IMR-90 (cell line): ENCODE data around the gene NOD1. TPM values are rescaled to one million over a fixed set of nuclear protein-coding genes. Genes with fewer than 3 reads are reported as not detected.

ENCODE experiments used
- ATAC-seq: fragments of 200-7000 bp; cut with Tn5 transposase; 2 replicates; pipeline ENCODE4 v1.9.1; 2020; ENCODE audit warnings: low read depth, mild to moderate bottlenecking, moderate library complexity
- BruUV-seq: library from RNA; stranded (reverse); fragments of 400-500 nt; replicated peaks from 2 replicates; lab custom pipeline; 2021; lab: Mats Ljungman, UMichigan
- CTCF ChIA-PET: fragments of 300-600 bp; formaldehyde crosslinking; extraction: SDS; loops from one replicate; lab custom pipeline; 2021; ENCODE audit warnings: antibody characterized with exemption; lab: Yijun Ruan, JAX
- POLR2A ChIA-PET: fragments of 300-600 bp; sonication (Branson Sonifier 250); formaldehyde crosslinking; loops from one replicate; lab custom pipeline; 2022; ENCODE audit warnings: antibody characterized with exemption; ENCODE audit not compliant: unreplicated experiment; lab: Charles Lee
- DNase-seq: peaks from one replicate; pipeline ENCODE4 v3.0.0; 2013
- H2AFZ ChIP-seq: replicated peaks from 2 replicates; pipeline ENCODE3; 2013; ENCODE audit warnings: low read length, mild to moderate bottlenecking; ENCODE audit not compliant: poor library complexity
- H2AK5ac ChIP-seq: 2 replicates; pipeline ENCODE4 v1.6.1; 2013; ENCODE audit warnings: low read depth, low read length, inconsistent platforms
- H2AK9ac ChIP-seq: replicated peaks from 2 replicates; pipeline ENCODE3; 2013; ENCODE audit warnings: mild to moderate bottlenecking, low read depth, low read length, moderate library complexity; ENCODE audit not compliant: poor library complexity
- H2BK120ac ChIP-seq: 2 replicates; pipeline ENCODE4 v1.6.1; 2013; ENCODE audit warnings: low read depth, low read length, inconsistent platforms
- H2BK15ac ChIP-seq: 3 replicates; pipeline ENCODE4 v1.6.1; 2013; ENCODE audit warnings: low read depth, low read length, inconsistent platforms
- H2BK20ac ChIP-seq: 2 replicates; pipeline ENCODE4 v1.6.1; 2013; ENCODE audit warnings: low read depth, mild to moderate bottlenecking, inconsistent platforms, low read length, moderate library complexity
- H2BK5ac ChIP-seq: 2 replicates; pipeline ENCODE4 v1.6.1; 2013; ENCODE audit warnings: mild to moderate bottlenecking, low read depth, low read length, inconsistent platforms; ENCODE audit not compliant: poor library complexity, severe bottlenecking
- H3K14ac ChIP-seq: replicated peaks from 2 replicates; pipeline ENCODE4 v1.6.1; 2013; ENCODE audit warnings: low read depth, low read length, inconsistent platforms
- H3K18ac ChIP-seq: 2 replicates; pipeline ENCODE4 v1.6.1; 2013; ENCODE audit warnings: low read depth, low read length, control low read depth
- H3K23ac ChIP-seq: 2 replicates; pipeline ENCODE4 v1.6.1; 2013; ENCODE audit warnings: low read depth, low read length, inconsistent platforms
- H3K27ac ChIP-seq: 2 replicates; pipeline ENCODE4 v1.5.1; 2013; ENCODE audit warnings: mild to moderate bottlenecking, control low read depth, low read length; ENCODE audit not compliant: insufficient read depth
- H3K27me3 ChIP-seq: 2 replicates; pipeline ENCODE4 v1.6.1; 2013; ENCODE audit warnings: low read length; ENCODE audit not compliant: control insufficient read depth, insufficient read depth
- H3K36me3 ChIP-seq: 2 replicates; pipeline ENCODE4 v1.6.1; 2013; ENCODE audit warnings: low read length, mixed read lengths; ENCODE audit not compliant: control insufficient read depth, insufficient read depth
- H3K4ac ChIP-seq: 2 replicates; pipeline ENCODE4 v1.6.1; 2013; ENCODE audit warnings: low read depth, low read length, inconsistent platforms
- H3K4me1 ChIP-seq: 2 replicates; pipeline ENCODE4 v1.6.1; 2013; ENCODE audit warnings: low read length, mixed read lengths; ENCODE audit not compliant: control insufficient read depth, insufficient read depth
- H3K4me2 ChIP-seq: 2 replicates; pipeline ENCODE4 v1.6.1; 2013; ENCODE audit warnings: low read depth, mild to moderate bottlenecking, control low read depth, low read length, moderate library complexity
- H3K4me3 ChIP-seq: 2 replicates; pipeline ENCODE4 v1.5.1; 2013; ENCODE audit warnings: low read depth, mild to moderate bottlenecking, control low read depth, low read length, moderate library complexity; ENCODE audit not compliant: insufficient read depth
- H3K56ac ChIP-seq: 2 replicates; pipeline ENCODE4 v1.6.1; 2013; ENCODE audit warnings: low read length, inconsistent platforms; ENCODE audit not compliant: insufficient read depth; ENCODE audit errors: extremely low read depth
- H3K79me1 ChIP-seq, 2 experiments: 2 replicates each; pipeline ENCODE4 v1.6.1; 2013; ENCODE audit warnings: low read length in 2 of 2, inconsistent platforms in 1 of 2, low read depth in 1 of 2
- H3K9ac ChIP-seq: 2 replicates; pipeline ENCODE4 v1.6.1; 2013; ENCODE audit warnings: low read depth, low read length, control low read depth
- H3K9me1 ChIP-seq: 2 replicates; pipeline ENCODE4 v1.6.1; 2013; ENCODE audit warnings: low read length, inconsistent platforms; ENCODE audit not compliant: insufficient read depth
- H3K9me3 ChIP-seq: 2 replicates; pipeline ENCODE4 v1.6.1; 2013; ENCODE audit warnings: low read length; ENCODE audit not compliant: control insufficient read depth, insufficient read depth
- H4K20me1 ChIP-seq: 2 replicates; pipeline ENCODE4 v1.6.1; 2013; ENCODE audit warnings: low read length, inconsistent platforms; ENCODE audit not compliant: insufficient read depth
- H4K5ac ChIP-seq: 2 replicates; pipeline ENCODE4 v1.6.1; 2013; ENCODE audit warnings: mild to moderate bottlenecking, low read depth, low read length, control low read depth
- H4K8ac ChIP-seq, 2 experiments: 2 replicates each; pipeline ENCODE4 v1.6.1; 2013; ENCODE audit warnings: low read depth in 2 of 2, low read length in 2 of 2, control low read depth in 1 of 2, inconsistent platforms in 1 of 2
- H4K91ac ChIP-seq: 2 replicates; pipeline ENCODE4 v1.6.1; 2013; ENCODE audit warnings: low read depth, low read length, inconsistent platforms; ENCODE audit not compliant: insufficient read depth
- BHLHE40 ChIP-seq: fragments of 150-350 bp; IDR thresholded peaks from 2 replicates; pipeline ENCODE4 v1.6.1; 2016; ENCODE audit warnings: mild to moderate bottlenecking, low read depth, low read length
- CEBPB ChIP-seq: IDR thresholded peaks from 2 replicates; pipeline ENCODE4 v1.6.1; 2012; ENCODE audit warnings: low read depth, low read length, improper control_type of control experiment
- CHD1 ChIP-seq: IDR thresholded peaks from 2 replicates; pipeline ENCODE4 v1.6.1; 2012; ENCODE audit warnings: low read depth, low read length, improper control_type of control experiment
- CTCF ChIP-seq: conservative IDR thresholded peaks from 2 replicates; pipeline ENCODE4 v1.5.1; 2012; ENCODE audit warnings: mild to moderate bottlenecking, low read depth, low read length, improper control_type of control experiment
- ELK1 ChIP-seq: fragments of 150-350 bp; IDR thresholded peaks from 2 replicates; pipeline ENCODE4 v1.6.1; 2016; ENCODE audit warnings: low read depth, mild to moderate bottlenecking, low read length, moderate library complexity, borderline replicate concordance
- FOS ChIP-seq: fragments of 150-350 bp; IDR thresholded peaks from 2 replicates; pipeline ENCODE4 v1.6.1; 2016; ENCODE audit warnings: low read depth, low read length
- MAFK ChIP-seq: IDR thresholded peaks from 2 replicates; pipeline ENCODE4 v1.6.1; 2012; ENCODE audit warnings: low read depth, low read length, improper control_type of control experiment
- MAZ ChIP-seq: IDR thresholded peaks from 2 replicates; pipeline ENCODE4 v1.6.1; 2012; ENCODE audit warnings: low read depth, mild to moderate bottlenecking, low read length, improper control_type of control experiment, moderate library complexity, borderline replicate concordance
- MXI1 ChIP-seq: IDR thresholded peaks from 2 replicates; pipeline ENCODE4 v1.6.1; 2012; ENCODE audit warnings: low read depth, mild to moderate bottlenecking, low read length, moderate library complexity, borderline replicate concordance
- NFE2L2 ChIP-seq: fragments of 150-350 bp; IDR thresholded peaks from 2 replicates; pipeline ENCODE4 v1.6.1; 2016; ENCODE audit warnings: low read depth, mild to moderate bottlenecking, low read length
- POLR2A ChIP-seq: IDR thresholded peaks from 2 replicates; pipeline ENCODE4 v1.6.1; 2012; ENCODE audit warnings: mild to moderate bottlenecking, low read depth, low read length
- RAD21 ChIP-seq: IDR thresholded peaks from 2 replicates; pipeline ENCODE4 v1.6.1; 2012; ENCODE audit warnings: low read length, improper control_type of control experiment
- RCOR1 ChIP-seq: IDR thresholded peaks from 2 replicates; pipeline ENCODE4 v1.6.1; 2012; ENCODE audit warnings: mild to moderate bottlenecking, low read length, improper control_type of control experiment; ENCODE audit not compliant: insufficient replicate concordance
- RFX5 ChIP-seq: IDR thresholded peaks from 2 replicates; pipeline ENCODE4 v1.8.0; 2012; ENCODE audit warnings: low read depth, mild to moderate bottlenecking, low read length, moderate library complexity
- SMC3 ChIP-seq: fragments of 150-350 bp; IDR thresholded peaks from 2 replicates; pipeline ENCODE4 v1.6.1; 2016; ENCODE audit warnings: low read depth, mild to moderate bottlenecking, antibody characterized with exemption, low read length, moderate library complexity
- USF2 ChIP-seq: fragments of 150-350 bp; IDR thresholded peaks from 2 replicates; pipeline ENCODE4 v1.6.1; 2017; ENCODE audit warnings: mild to moderate bottlenecking, antibody characterized with exemption, low read length, low read depth
- WGBS, 2 experiments: methylation state at CpG; one replicate each; pipeline versions ENCODE4 v1.1.5 to v1.1.7; 2013; ENCODE audit warnings: missing lambda C conversion rate in 2 of 2; ENCODE audit not compliant: insufficient read length in 1 of 2; ENCODE audit errors: extremely low coverage in 2 of 2; 5-methylcytosine and 5-hydroxymethylcytosine counted together
- dilution Hi-C: fragments of 300-500 bp; cut with HindIII; formaldehyde crosslinking; loops from one replicate; pipeline ENCODE4 v1.14.3; 2018; ENCODE audit warnings: low sequenced_read_pairs; ENCODE audit not compliant: unreplicated experiment
- in situ Hi-C: fragments of 300-500 bp; cut with MboI; formaldehyde crosslinking; loops from 3 replicates; pipeline ENCODE4 v1.14.3; 2019; ENCODE audit warnings: low sequenced_read_pairs, inconsistent platforms, mixed read lengths
- intact Hi-C: fragments of 100-400 bp; cut with micrococcal nuclease; formaldehyde crosslinking; loops from 2 replicates; pipeline ENCODE4 v1.10.0; 2022
- polyA plus RNA-seq, 3 experiments: library from polyadenylated mRNA; depleted of rRNA; stranded (reverse); fragments of >200 nt; gene quantifications; 2 replicates each; pipeline ENCODE4 v1.2.3, GENCODE V29; 2012; ENCODE audit warnings: low replicate concordance in 1 of 3
- total RNA-seq: library from RNA; depleted of rRNA; stranded (reverse); fragments of >200 nt; gene quantifications from 2 replicates; pipeline ENCODE4 v1.2.3, GENCODE V29; 2012

NOD1 gene
- total and polyA plus RNA-seq, 2 of the 4 experiments (the other 2 are of a cell fraction): 1.8 to 3.0 TPM

GRCh38 chr7:30462179-30462578, 16.4 kb downstream of the NOD1 start:
- DNase-seq: no peak
- BruUV-seq: no TSS peak
- in situ Hi-C loops: no loop called here
- no peak overlapping the region for H3K14ac ChIP-seq
- H2AFZ ChIP-seq: no peak overlapping the region
- CTCF ChIA-PET: no interaction called here
- no peak overlapping the region for H2BK120ac ChIP-seq
- H2BK20ac ChIP-seq: no peak overlapping the region
- no peaks in the 10 kb centered on the region for H3K9me3 ChIP-seq
- no peak overlapping the region for H3K4me2 ChIP-seq
- no peak overlapping the region for H4K8ac ChIP-seq
- no peak overlapping the region for H4K91ac ChIP-seq
- H3K4ac ChIP-seq: no peak overlapping the region
- H3K9ac ChIP-seq: no peak overlapping the region
- H3K27ac ChIP-seq: no peak overlapping the region
- no peak for ATAC-seq
- H2AK5ac ChIP-seq: no peak overlapping the region
- H3K9me1 ChIP-seq: peaks cover 7% of the 10 kb centered on the region
- no peak overlapping the region for H3K18ac ChIP-seq
- no peaks in the 10 kb centered on the region for H4K20me1 ChIP-seq
- no peak overlapping the region for H2BK5ac ChIP-seq
- H4K5ac ChIP-seq: no peak overlapping the region
- dilution Hi-C loops: no loop called here
- intact Hi-C loops: no loop called here
- H3K36me3 ChIP-seq: peaks cover 1% of the 10 kb centered on the region; the same call in 1 of the 2 replicates
- WGBS, 2 experiments: no CpG with 5 or more reads among the region's 1 CpG
- TF ChIP-seq SMC3 (no peak), USF2 (no peak), CTCF (no peak), RCOR1 (no peak), BHLHE40 (no peak), CHD1 (no peak), ELK1 (no peak), CEBPB (no peak), FOS (no peak), MAZ (no peak), RFX5 (no peak), RAD21 (no peak), MXI1 (no peak), NFE2L2 (no peak), POLR2A (no peak), MAFK (no peak)
- no peaks in the 10 kb centered on the region for H3K27me3 ChIP-seq
- H3K4me1 ChIP-seq: peaks cover 28% of the 10 kb centered on the region
- POLR2A ChIA-PET: no interaction called here
- no peak overlapping the region for H2BK15ac ChIP-seq
- H3K79me1 ChIP-seq: peaks cover 5 to 9% of the 10 kb centered on the region in 2 experiments
- no peak overlapping the region for H3K23ac ChIP-seq
- no peak overlapping the region for H3K56ac ChIP-seq
- H3K4me3 ChIP-seq: no peak overlapping the region
- H2AK9ac ChIP-seq: no peak overlapping the region
